WTC11 (cell line): ENCODE results near the gene SLC9A2. TPM values are rescaled to one million over a fixed set of nuclear protein-coding genes. Genes with fewer than 3 reads are reported as not detected.

Experiments
- ATAC-seq: fragments of 200-7000 bp; cut with Tn5 transposase; 2 replicates; pipeline ENCODE4 v1.10.0; 2021; ENCODE audit warnings: mild to moderate bottlenecking, moderate library complexity
- CTCF ChIA-PET: fragments of 300-600 bp; sonication (Branson Sonifier 250); formaldehyde crosslinking; loops from one replicate; lab custom pipeline; 2021; ENCODE audit warnings: antibody characterized with exemption; lab: Charles Lee
- POLR2A ChIA-PET: fragments of 350-600 bp; sonication (Branson Sonifier 250); formaldehyde crosslinking; loops from one replicate; lab custom pipeline; 2021; ENCODE audit warnings: antibody characterized with exemption; lab: Charles Lee
- DNase-seq: peaks from one replicate; pipeline ENCODE4 v3.0.0; 2021; ENCODE audit warnings: low spot score
- H3K27ac Mint-ChIP-seq: 2 replicates; pipeline ENCODE4 v1.8.0; 2021; ENCODE audit warnings: mixed read lengths
- H3K27me3 Mint-ChIP-seq: 2 replicates; pipeline ENCODE4 v1.8.0; 2021; ENCODE audit warnings: low read depth, mild to moderate bottlenecking, moderate library complexity, mixed read lengths
- H3K36me3 Mint-ChIP-seq: 2 replicates; pipeline ENCODE4 v1.8.0; 2021; ENCODE audit warnings: mixed read lengths
- H3K4me1 Mint-ChIP-seq: 2 replicates; pipeline ENCODE4 v1.8.0; 2022; ENCODE audit warnings: mixed read lengths
- H3K4me3 Mint-ChIP-seq: 2 replicates; pipeline ENCODE4 v1.8.0; 2021; ENCODE audit warnings: mild to moderate bottlenecking, moderate library complexity, mixed read lengths
- H3K9me3 Mint-ChIP-seq: 2 replicates; pipeline ENCODE4 v1.8.0; 2021; ENCODE audit warnings: mixed read lengths
- ESRRA ChIP-seq: sonication (generic); formaldehyde crosslinking; IDR thresholded peaks from 2 replicates; pipeline ENCODE4 v1.8.1; 2022; ENCODE audit warnings: mild to moderate bottlenecking, missing genetic modification reagents, borderline replicate concordance
- FOXJ3 ChIP-seq: sonication (generic); formaldehyde crosslinking; IDR thresholded peaks from 2 replicates; pipeline ENCODE4 v1.9.0; 2021; ENCODE audit warnings: missing genetic modification reagents, mild to moderate bottlenecking, borderline replicate concordance
- GRHL2 ChIP-seq: fragments of 250-450 bp; sonication (Bioruptor Pico); IDR thresholded peaks from 2 replicates; pipeline ENCODE4 v1.8.0; 2022; ENCODE audit warnings: mild to moderate bottlenecking, moderate library complexity; ENCODE audit not compliant: insufficient replicate concordance, severe bottlenecking
- IRF2 ChIP-seq: sonication (generic); formaldehyde crosslinking; IDR thresholded peaks from 2 replicates; pipeline ENCODE4 v1.8.0; 2022; ENCODE audit warnings: low read depth, missing genetic modification reagents, borderline replicate concordance
- RELA ChIP-seq: sonication (generic); formaldehyde crosslinking; IDR thresholded peaks from 2 replicates; pipeline ENCODE4 v1.8.1; 2022; ENCODE audit warnings: missing genetic modification reagents, mild to moderate bottlenecking, borderline replicate concordance
- TEAD4 ChIP-seq: sonication (generic); formaldehyde crosslinking; IDR thresholded peaks from 2 replicates; pipeline ENCODE4 v1.8.0; 2022; ENCODE audit warnings: mild to moderate bottlenecking, missing genetic modification reagents
- ZNF219 ChIP-seq: sonication (generic); formaldehyde crosslinking; IDR thresholded peaks from 2 replicates; pipeline ENCODE4 v1.8.0; 2023; ENCODE audit warnings: missing genetic modification reagents, mild to moderate bottlenecking, borderline replicate concordance
- ZNF232 ChIP-seq: sonication (generic); formaldehyde crosslinking; IDR thresholded peaks from 2 replicates; pipeline ENCODE4 v1.8.0; 2022; ENCODE audit warnings: mild to moderate bottlenecking, missing genetic modification reagents
- total RNA-seq: library from RNA; stranded (reverse); gene quantifications from 3 replicates; pipeline ENCODE4 v1.2.3, GENCODE V29; 2021
- TF ChIP-seq, protein P1 (sequence below): sonication (generic); formaldehyde crosslinking; IDR thresholded peaks from 2 replicates; pipeline ENCODE4 v1.8.0; 2023; ENCODE audit warnings: missing genetic modification reagents, mild to moderate bottlenecking, borderline replicate concordance
- TF ChIP-seq, protein P2 (sequence below): fragments of 250-450 bp; sonication (Bioruptor Pico); IDR thresholded peaks from 2 replicates; pipeline ENCODE4 v1.8.0; 2021; ENCODE audit warnings: mild to moderate bottlenecking
- TF ChIP-seq, protein P3 (sequence below): fragments of 250-450 bp; sonication (Bioruptor Pico); IDR thresholded peaks from 2 replicates; pipeline ENCODE4 v2.1.2; 2022; ENCODE audit warnings: mild to moderate bottlenecking, moderate library complexity
- TF ChIP-seq, protein P4 (sequence below): sonication (generic); formaldehyde crosslinking; IDR thresholded peaks from 2 replicates; pipeline ENCODE4 v1.8.1; 2022; ENCODE audit warnings: low read depth, mild to moderate bottlenecking, moderate library complexity, missing genetic modification reagents, borderline replicate concordance
- TF ChIP-seq, protein P5 (sequence below): sonication (generic); formaldehyde crosslinking; IDR thresholded peaks from 2 replicates; pipeline ENCODE4 v1.8.0; 2022; ENCODE audit warnings: mild to moderate bottlenecking, missing genetic modification reagents
- TF ChIP-seq, protein P6 (sequence below): sonication (generic); formaldehyde crosslinking; IDR thresholded peaks from 2 replicates; pipeline ENCODE4 v1.8.1; 2022; ENCODE audit warnings: missing genetic modification reagents, borderline replicate concordance
- TF ChIP-seq, protein P7 (sequence below): sonication (generic); formaldehyde crosslinking; IDR thresholded peaks from 2 replicates; pipeline ENCODE4 v1.8.1; 2023; ENCODE audit warnings: mild to moderate bottlenecking, missing genetic modification reagents

SLC9A2 gene
- total RNA-seq, 1 experiment from 2014 or later: 0.07 TPM

DNA sequence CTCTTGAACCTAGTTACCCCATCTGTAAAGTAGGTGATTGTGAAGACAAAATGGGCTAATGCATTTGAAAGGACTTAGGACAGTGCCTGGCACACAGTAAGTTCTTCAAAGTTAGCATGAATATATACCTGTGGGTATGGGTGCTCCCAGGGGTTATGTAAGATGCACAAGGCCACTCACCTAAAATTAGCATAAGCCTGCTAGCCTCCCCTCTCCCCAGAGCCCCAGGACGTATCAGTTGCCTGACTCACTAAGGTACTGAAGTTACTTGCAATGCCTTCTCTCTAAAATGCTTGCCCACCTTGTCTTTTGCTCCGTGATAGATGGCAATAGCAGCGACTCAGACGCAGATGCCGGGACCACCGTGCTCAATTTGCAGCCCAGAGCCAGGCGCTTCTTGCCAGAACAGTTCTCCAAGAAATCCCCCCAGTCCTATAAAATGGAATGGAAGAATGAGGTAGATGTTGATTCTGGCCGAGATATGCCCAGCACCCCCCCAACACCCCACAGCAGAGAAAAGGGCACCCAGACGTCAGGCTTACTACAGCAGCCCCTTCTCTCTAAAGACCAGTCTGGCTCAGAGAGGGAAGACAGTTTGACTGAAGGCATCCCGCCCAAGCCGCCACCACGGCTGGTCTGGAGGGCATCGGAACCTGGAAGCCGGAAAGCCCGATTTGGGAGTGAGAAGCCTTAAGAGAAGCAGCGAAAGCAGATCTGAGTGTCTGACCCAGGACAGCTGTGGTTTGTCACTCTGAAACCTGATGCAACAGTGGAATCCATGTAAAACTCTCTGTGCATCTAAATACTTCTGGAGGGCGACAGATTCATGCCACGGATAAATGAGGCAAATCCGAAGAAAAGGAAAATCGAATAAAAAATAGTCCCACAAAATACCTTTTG lies 88.7 kb downstream of the SLC9A2 start (continued):
- TF ChIP-seq, protein P1, sequence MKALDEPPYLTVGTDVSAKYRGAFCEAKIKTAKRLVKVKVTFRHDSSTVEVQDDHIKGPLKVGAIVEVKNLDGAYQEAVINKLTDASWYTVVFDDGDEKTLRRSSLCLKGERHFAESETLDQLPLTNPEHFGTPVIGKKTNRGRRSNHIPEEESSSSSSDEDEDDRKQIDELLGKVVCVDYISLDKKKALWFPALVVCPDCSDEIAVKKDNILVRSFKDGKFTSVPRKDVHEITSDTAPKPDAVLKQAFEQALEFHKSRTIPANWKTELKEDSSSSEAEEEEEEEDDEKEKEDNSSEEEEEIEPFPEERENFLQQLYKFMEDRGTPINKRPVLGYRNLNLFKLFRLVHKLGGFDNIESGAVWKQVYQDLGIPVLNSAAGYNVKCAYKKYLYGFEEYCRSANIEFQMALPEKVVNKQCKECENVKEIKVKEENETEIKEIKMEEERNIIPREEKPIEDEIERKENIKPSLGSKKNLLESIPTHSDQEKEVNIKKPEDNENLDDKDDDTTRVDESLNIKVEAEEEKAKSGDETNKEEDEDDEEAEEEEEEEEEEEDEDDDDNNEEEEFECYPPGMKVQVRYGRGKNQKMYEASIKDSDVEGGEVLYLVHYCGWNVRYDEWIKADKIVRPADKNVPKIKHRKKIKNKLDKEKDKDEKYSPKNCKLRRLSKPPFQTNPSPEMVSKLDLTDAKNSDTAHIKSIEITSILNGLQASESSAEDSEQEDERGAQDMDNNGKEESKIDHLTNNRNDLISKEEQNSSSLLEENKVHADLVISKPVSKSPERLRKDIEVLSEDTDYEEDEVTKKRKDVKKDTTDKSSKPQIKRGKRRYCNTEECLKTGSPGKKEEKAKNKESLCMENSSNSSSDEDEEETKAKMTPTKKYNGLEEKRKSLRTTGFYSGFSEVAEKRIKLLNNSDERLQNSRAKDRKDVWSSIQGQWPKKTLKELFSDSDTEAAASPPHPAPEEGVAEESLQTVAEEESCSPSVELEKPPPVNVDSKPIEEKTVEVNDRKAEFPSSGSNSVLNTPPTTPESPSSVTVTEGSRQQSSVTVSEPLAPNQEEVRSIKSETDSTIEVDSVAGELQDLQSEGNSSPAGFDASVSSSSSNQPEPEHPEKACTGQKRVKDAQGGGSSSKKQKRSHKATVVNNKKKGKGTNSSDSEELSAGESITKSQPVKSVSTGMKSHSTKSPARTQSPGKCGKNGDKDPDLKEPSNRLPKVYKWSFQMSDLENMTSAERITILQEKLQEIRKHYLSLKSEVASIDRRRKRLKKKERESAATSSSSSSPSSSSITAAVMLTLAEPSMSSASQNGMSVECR (CRISPR knock-in tag): no peak
- no peak for TF ChIP-seq ZNF232 (CRISPR knock-in tag)
- TF ChIP-seq, protein P2, sequence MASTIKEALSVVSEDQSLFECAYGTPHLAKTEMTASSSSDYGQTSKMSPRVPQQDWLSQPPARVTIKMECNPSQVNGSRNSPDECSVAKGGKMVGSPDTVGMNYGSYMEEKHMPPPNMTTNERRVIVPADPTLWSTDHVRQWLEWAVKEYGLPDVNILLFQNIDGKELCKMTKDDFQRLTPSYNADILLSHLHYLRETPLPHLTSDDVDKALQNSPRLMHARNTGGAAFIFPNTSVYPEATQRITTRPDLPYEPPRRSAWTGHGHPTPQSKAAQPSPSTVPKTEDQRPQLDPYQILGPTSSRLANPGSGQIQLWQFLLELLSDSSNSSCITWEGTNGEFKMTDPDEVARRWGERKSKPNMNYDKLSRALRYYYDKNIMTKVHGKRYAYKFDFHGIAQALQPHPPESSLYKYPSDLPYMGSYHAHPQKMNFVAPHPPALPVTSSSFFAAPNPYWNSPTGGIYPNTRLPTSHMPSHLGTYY (CRISPR knock-in tag): no peak
- TF ChIP-seq IRF2 (CRISPR knock-in tag): no peak

DNA sequence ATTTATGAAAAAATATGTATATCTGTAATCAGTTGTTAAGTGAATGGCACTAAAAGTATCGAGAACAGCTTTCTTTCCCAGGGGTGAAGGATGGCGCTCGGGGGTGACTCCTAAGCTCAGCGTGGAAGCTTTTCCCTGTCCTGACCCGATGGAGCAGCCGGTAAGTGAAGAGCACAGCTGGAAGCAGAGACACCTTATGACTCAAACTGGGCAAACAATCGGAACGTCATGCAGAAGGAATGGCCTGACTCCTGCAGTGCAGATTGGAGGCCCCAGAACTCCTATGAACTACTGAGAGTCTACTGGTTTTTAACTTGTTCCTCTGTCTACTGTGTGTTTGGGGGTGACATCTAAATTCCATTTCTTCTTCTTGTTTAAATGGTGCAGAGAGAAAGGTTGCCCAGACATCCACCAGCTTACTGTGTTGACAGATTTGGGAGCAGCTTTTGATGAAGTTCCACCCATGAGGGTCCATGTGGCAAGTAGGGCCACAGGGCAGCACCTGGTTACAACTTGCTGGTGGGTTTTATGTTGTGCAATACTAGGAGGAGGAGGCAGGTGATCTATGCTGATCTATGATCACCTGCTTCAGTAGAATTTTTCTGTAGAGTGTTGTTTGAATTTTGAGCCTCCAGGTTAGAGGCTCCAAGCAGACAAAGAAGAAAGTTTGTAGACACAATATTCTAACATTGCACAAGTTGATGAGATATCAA lies 89.7 kb downstream of the SLC9A2 start:
- no peaks in the 10 kb centered on the region for H3K9me3 Mint-ChIP-seq
- TF ChIP-seq, protein P3, sequence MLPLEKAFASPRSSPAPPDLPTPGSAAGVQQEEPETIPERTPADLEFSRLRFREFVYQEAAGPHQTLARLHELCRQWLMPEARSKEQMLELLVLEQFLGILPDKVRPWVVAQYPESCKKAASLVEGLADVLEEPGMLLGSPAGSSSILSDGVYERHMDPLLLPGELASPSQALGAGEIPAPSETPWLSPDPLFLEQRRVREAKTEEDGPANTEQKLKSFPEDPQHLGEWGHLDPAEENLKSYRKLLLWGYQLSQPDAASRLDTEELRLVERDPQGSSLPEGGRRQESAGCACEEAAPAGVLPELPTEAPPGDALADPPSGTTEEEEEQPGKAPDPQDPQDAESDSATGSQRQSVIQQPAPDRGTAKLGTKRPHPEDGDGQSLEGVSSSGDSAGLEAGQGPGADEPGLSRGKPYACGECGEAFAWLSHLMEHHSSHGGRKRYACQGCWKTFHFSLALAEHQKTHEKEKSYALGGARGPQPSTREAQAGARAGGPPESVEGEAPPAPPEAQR (CRISPR knock-in tag): no peak
- TF ChIP-seq FOXJ3 (CRISPR knock-in tag) (no peak), GRHL2 (no peak)
- TF ChIP-seq, protein P4, sequence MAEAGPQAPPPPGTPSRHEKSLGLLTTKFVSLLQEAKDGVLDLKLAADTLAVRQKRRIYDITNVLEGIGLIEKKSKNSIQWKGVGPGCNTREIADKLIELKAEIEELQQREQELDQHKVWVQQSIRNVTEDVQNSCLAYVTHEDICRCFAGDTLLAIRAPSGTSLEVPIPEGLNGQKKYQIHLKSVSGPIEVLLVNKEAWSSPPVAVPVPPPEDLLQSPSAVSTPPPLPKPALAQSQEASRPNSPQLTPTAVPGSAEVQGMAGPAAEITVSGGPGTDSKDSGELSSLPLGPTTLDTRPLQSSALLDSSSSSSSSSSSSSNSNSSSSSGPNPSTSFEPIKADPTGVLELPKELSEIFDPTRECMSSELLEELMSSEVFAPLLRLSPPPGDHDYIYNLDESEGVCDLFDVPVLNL (CRISPR knock-in tag): no peak
- TF ChIP-seq, protein P5, sequence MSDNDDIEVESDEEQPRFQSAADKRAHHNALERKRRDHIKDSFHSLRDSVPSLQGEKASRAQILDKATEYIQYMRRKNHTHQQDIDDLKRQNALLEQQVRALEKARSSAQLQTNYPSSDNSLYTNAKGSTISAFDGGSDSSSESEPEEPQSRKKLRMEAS (CRISPR knock-in tag): no peak
- TF ChIP-seq, all 79 proteins: peak for 0
- POLR2A ChIA-PET: no interaction called here
- CTCF ChIA-PET: no interaction called here
- Mint-ChIP-seq H3K27me3 (no peaks in the 10 kb centered on the region), H3K27ac (no peak overlapping the region), H3K36me3 (no peaks in the 10 kb centered on the region), H3K4me1 (peaks cover 15% of the 10 kb centered on the region), H3K4me3 (no peak overlapping the region)
- DNase-seq (no peak), ATAC-seq (no peak)

DNA sequence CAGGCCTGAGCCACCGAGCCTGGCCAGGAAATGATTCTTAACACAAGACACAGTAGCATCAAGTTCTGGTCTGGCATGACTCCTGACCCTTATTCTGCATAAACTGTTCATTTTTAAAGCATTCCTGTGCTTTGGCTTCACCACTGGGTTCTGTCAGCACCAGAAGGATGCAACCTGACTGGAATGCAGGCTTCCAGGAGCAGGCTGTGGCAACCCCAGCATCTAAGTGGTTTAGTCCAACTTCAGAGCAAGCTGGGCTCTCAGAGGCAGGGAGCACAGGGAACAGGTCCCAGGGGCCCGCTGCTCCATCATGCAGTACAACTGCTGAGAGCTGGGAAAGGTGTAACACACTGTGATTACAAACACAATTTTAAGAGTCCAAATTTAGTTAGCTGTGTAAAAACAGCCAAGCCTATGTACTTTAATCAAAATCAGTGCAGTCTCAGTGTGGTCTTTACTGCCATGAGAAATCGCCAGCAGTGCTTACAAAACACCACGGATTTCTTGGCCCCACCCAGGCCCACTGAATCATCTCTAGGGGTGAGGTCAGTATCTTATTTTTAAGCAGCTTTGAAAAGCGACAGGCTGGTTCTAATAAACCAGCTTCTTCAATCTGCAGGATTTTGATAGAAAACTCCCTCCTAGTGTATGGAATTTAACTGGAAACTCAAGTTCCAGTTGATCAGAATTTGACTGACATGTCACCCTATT lies 98.1 kb downstream of the SLC9A2 start:
- Mint-ChIP-seq H3K9me3 (no peaks in the 10 kb centered on the region), H3K27ac (no peak overlapping the region), H3K4me3 (no peak overlapping the region), H3K4me1 (no peaks in the 10 kb centered on the region), H3K27me3 (no peaks in the 10 kb centered on the region), H3K36me3 (peaks cover 41% of the 10 kb centered on the region)
- ATAC-seq: no peak
- ChIA-PET CTCF (no interaction called here), POLR2A (no interaction called here)
- no peak for DNase-seq
- TF ChIP-seq RELA (CRISPR knock-in tag): no peak
- TF ChIP-seq TEAD4 (CRISPR knock-in tag): no peak
- TF ChIP-seq ESRRA (CRISPR knock-in tag): no peak
- TF ChIP-seq, protein P6, sequence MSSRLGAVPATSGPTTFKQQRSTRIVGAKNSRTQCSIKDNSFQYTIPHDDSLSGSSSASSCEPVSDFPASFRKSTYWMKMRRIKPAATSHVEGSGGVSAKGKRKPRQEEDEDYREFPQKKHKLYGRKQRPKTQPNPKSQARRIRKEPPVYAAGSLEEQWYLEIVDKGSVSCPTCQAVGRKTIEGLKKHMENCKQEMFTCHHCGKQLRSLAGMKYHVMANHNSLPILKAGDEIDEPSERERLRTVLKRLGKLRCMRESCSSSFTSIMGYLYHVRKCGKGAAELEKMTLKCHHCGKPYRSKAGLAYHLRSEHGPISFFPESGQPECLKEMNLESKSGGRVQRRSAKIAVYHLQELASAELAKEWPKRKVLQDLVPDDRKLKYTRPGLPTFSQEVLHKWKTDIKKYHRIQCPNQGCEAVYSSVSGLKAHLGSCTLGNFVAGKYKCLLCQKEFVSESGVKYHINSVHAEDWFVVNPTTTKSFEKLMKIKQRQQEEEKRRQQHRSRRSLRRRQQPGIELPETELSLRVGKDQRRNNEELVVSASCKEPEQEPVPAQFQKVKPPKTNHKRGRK (CRISPR knock-in tag): no peak
- TF ChIP-seq, protein P7, sequence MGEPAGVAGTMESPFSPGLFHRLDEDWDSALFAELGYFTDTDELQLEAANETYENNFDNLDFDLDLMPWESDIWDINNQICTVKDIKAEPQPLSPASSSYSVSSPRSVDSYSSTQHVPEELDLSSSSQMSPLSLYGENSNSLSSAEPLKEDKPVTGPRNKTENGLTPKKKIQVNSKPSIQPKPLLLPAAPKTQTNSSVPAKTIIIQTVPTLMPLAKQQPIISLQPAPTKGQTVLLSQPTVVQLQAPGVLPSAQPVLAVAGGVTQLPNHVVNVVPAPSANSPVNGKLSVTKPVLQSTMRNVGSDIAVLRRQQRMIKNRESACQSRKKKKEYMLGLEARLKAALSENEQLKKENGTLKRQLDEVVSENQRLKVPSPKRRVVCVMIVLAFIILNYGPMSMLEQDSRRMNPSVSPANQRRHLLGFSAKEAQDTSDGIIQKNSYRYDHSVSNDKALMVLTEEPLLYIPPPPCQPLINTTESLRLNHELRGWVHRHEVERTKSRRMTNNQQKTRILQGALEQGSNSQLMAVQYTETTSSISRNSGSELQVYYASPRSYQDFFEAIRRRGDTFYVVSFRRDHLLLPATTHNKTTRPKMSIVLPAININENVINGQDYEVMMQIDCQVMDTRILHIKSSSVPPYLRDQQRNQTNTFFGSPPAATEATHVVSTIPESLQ (CRISPR knock-in tag): no peak
- no peak for TF ChIP-seq ZNF219 (CRISPR knock-in tag)
